GM18520 (cell line): ENCODE measurements around the gene ZNF827.
A peak's percentile ranks its signal among the peaks of the same experiment; 100 is the strongest.
"Not testable (repeated sequence)": the region's sequence is repeated elsewhere in the genome, so short reads cannot be mapped to it uniquely, and the experiment has no call there.

Experiments used
- ATAC-seq: cut with Tn5 transposase; IDR thresholded peaks from one replicate; pipeline ENCODE4 v1.9.1; 2021; ENCODE audit not compliant: unreplicated experiment

The ZNF827 gene

DNA sequence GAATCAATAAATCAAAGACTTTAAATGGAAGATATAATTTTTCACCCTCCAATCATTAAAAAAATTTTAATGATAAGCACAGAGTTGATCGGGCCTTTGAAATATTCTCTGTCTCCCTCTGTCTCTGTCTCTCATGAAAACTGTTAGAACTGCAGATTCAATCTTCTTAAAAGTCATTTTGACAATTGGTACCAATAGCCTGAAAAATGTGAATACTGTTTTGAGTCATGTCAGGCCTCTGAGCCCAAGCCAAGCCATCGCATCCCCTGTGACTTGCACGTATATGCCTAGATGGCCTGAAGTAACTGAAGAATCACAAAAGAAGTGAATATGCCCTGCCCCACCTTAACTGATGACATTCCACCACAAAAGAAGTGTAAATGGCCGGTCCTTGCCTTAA lies 106.2 kb downstream of the ZNF827 start:
- ATAC-seq = not testable (repeated sequence)

DNA sequence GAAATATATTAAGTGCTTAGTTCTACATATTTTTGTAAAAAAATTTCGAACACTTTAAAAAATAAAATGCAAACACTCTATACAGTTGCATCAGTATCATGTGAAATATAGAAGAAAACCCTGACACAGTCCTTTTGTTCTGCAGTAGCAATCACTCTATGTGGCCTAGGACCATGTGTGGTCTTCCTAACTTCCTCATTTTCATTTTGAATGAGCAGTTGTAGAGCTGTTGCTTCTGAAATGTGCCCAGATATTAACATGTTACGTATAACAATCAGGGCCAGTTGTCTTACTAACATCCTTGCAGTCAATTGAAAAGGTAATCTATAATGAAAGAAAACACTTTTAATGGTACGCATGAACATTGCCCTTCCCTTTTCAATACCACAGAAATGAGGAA lies 107.9 kb downstream of the ZNF827 start:
- ATAC-seq = peak; percentile 52

DNA sequence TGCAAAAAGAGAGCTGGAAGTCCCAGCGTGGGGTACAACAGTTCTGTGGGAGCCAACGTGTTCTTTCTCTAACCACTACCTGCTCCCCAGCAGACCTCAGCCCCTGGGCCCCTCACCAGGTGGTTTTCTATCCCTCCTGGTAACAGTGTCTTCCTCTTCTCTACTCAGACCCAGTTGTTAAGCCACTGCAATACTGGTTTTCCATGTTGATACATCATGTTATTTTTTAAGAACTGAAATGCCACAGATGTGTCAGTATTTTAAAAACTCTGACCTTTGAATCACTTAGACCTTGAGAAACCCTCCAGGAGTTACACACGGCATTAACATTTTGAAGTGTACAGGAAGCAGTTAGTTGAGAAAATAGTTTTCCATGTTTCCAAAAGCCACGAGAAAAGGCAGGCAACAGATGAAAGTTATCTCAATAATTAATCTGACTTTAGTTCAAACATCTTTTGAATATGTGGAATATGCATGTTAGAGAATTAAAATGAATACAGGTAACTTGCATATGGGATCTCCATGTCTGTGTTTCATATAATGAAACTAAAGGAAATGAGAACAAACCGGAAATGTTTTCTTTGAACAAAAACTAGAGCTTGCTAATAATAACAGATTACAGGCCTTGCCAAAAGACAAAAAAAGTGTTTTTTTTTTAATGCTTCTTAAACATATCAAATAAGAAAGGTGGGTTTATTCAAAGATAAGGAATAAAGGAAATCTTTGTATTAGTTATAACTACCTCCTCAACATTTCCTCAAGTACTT lies 108.8 kb downstream of the ZNF827 start:
- ATAC-seq = peak; percentile 28

DNA sequence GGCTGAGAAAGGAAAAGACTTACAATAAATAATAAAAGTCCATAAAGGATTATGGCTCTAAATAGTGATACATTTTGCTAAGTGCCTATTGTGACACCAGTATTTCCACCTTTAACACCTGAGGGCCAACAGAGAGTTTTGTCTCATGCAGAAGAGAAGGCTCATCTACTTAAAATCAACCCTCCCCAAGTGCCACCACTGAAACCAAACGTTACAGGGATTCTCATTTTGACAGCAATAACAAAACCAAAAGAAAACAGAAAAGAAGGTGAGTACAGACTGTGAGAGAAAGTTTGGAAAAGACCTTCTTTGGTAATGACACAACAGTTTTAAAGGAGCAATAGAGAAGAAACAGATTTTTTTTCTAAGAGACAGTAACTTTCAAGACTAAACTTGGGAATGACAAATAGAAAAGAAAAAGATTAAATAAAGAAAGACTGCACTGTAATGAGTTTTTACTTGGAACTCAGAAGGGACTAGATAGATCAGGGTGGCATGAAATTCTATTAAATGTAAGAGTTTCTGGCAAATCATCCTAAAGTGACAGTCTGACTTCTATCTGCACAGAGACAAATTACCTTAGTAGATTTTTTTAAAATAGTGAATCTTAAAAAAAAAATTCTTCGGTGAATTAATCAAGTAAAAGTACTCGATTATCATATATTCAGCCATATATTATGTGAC lies 109.7 kb downstream of the ZNF827 start:
- peak; percentile 76 for ATAC-seq

DNA sequence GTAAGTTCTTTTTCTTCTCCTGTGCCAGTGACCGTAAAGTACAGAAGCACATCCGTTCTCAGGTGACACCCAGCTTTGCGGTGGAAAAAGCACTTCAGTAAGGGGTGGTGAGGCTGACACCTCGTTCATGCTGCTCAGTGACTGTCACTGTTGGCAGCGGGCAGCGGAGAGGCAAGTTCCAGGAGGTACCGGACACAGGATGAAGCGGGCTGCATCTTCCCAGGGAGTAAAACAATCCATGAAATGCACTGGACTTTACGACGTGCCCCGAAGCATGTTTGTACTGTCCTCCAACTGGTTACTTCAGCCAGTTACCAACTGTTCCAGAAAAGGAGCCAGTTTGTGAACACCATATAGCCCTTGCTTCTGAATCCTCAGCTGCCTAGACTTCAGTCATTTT lies 110.7 kb downstream of the ZNF827 start:
- no peak for ATAC-seq

DNA sequence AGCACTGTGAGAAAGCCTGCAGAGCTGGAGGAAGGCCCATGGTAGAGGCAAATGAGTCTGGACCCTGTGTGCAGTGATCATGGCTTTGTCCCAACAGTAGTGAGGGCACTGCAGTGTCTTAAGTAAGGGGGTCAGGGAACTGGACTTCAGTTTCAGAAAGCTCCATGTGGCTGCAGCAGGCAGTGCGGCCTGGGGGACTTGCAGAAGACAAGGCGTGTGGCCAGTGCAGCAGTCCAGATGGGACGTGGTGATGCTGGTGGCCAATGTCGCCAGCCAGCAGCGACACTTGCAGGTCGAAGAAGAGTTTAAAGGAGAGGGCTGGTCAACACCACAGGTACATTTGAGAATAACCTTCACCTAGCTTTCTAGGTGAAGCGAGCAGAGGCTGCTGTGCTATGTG lies 113.4 kb downstream of the ZNF827 start:
- ATAC-seq = no peak

DNA sequence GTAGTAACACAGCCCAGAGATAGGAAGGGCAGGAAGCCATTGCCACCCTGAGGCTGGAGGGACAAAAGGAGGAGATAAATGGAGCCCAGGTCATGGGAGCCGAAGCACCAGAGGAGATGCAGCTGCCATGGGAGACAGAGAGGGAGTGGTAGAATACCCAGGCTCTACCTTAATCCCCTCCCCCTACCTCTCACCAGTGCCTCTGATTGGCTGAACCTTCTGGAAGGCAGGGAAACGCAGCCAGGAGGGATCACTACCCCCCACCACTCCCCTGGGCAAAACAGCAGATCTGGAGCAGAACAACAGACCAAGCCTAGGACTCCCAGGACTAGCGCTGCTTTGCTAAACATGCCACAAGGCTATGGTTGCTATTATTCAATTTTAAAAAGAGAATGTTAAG lies 114.2 kb downstream of the ZNF827 start:
- ATAC-seq = no peak

DNA sequence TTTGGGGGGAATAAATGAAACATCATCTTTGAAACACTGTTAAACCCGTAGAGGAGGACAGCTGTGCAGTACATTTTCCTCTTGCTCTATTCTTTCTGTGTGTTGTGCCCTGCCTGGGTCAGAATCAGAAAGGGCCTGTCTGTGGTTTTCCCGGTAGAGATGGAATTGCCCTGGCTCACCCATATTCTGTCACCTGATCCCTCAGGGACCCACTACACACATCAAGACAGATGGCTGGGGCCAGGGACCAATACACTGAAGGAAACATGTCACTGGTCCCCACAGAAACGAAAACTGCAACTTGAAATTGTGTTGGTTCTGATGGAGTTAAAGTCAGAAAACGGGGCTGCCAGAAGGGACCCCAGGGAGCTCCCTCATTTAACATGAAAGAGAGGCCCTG lies 114.9 kb downstream of the ZNF827 start:
- ATAC-seq = no peak

DNA sequence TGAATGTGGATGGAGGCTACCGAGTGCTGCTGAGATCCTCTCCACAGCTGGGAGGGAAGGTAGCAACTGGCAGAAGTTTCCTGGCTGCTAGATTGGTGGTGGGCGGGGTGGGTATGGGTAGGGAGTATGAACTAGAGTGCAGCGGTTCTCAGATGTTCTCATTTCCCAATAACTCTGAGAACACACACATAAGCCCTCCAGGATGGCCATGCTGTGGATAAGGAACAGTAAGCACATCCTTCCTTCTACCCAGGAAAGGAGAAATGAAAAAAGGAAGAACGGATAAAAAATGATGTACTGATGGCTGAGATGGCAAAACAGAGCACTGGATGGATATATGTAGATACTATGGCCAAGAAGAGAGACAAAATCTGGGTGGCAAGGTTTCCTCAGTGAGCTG lies 116.0 kb downstream of the ZNF827 start:
- ATAC-seq = no peak

DNA sequence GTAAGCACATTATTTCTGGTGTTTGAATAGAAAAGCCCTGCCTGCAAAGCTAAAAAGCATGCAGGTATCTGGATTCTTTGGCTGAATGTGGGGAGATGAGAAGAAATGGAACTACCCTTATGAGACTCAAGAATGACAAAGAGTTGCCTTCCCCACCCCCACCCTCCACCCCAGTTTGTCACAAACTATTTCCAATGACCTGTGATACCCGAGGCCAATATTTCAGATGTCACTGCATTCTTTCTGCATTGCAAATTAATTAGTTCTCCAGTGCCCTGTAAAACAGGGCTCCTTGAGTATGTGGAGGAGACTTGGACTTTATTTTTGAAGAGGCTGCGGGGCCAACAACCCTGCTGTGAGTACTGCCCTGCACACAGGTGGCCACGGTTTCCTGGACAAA lies 116.4 kb downstream of the ZNF827 start:
- no peak for ATAC-seq

DNA sequence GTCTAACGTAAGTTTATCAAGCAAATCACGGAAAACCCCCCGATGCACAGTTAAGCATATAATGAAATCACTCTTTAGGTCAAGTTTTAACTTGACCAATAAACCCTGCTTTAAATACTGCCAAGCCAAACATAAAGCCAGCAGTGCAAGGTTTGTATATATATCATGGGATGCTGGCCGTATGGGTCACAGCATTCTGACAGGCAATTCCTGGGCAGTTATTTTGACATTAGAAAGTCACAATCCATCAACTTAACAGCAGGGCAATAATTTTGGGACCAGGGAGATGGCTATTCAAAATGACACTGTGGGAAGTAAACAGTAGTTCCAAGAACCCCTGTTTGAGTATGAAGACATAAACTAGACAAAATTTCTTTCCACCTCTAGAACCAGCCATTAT lies 116.9 kb downstream of the ZNF827 start:
- ATAC-seq = no peak

DNA sequence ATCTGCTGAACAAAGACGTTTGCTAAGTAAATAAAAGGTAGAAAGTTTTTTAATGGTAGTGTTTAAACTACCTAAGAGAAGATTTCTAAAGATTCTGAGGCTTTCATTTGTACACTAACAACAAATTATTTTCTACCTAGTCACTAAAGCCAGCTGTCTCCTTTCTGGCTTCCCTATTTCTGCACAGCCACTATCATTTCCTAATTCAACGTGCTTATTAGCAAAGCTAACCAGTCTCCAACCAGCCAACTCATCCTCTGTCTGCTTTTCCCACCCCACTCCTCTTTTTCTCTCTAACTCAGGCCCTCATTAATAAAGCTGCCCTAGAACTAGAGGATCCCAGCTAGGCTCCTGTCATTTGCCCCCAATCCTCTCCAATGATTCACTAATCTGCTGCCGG lies 118.2 kb downstream of the ZNF827 start:
- no peak for ATAC-seq

DNA sequence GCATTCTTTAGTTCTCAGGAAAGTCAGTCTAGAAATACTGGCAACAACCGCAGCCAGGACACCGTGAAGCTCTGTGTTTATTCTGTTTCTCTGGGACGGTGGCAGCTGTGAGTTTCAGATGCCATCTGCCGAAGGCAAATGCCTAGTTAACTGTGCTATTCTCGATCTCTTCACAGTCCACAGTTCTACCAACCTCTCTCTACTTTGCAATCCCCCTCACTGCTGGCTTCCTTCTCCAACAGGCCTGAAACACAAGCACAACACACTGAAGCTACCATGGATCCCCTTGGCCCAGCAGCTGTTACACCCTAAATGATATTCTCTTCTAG lies 118.8 kb downstream of the ZNF827 start:
- ATAC-seq = no peak

DNA sequence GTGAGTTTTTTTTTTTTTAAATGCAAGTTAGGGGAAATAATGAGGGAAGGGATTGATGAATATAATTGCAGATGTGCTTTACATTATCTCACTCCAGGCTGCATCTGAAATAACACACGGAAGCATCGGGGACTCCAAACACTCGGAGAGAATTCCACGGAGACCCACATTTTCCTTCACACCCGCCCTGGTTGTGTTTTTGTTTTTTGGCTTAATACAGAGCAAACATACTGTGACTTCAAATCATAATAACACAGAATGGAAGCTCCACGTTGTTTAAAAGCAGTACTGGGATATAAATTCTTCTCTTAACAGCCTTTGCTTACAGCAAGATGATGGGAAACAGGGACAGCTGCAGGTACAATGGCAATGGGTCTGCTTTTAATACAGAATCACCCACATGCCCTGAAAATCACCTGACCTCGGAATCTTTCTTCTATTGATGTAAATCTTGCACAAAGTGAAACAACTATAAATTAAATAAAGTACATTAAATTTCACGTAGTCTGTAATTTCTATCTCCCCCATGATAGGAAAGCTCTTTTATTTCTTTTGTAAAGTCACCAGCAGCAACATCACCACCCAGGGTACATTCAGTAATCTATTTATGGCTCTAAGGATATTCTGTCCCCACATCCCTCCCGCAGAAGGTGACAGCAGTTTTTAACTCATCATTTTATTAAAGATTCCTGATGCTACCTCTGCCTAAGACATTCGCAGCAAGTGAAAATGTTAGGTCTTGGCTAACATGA lies 119.3 kb downstream of the ZNF827 start:
- ATAC-seq = no peak

DNA sequence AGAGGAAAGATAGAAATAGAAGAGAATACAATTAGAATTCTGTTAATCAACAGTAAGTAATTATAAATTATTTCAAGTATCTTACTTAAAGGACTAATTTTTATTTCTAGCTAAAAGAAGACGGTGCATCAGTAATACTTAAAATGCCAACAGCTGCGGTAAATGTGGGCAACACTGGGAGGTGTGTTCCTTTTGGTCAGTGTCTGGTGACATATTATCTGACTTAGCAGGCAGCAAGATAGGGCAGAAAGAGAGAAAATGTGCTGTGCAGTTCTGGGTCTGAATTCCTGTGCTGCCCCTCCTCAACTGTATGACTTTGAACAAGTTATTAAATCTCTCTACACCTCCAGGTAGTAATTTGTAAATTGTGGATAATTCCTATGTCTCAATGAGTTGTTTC lies 120.6 kb downstream of the ZNF827 start:
- no peak for ATAC-seq

DNA sequence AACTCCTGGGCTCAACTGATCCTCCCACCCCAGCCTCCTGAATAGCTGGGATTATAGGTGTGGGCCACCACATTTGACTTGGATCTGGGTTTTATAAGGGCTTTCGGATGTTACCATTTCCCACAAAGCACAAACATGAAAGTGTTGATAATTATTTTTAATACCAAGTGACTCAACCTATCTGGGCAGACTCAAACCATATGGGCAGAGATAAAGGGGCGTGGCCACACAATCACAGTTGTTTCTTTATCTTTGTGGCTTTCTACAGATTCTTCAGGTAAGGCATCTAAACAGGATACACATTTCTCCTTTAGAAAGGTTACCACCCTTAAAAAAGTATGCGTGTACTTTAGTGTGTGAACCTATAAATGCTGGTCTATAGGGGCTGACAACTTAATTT lies 122.5 kb downstream of the ZNF827 start:
- ATAC-seq = no peak

DNA sequence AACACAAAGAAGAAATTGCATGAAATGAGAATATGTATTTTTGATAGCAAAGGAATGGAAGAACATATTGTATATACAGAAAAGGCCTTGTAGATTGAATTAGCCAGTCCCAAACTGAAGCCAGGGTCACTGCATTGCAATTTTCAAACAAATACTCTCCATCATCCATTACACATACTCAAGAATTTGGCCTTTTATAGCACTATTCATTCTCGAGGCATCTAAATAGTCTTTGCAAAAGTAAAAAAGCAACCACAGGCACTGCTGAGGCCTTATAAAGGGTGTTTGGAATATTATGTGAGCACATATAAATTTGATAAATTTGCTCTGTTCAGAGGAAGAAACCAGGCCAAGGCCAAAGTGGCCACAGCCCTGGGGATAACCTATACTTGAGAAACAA lies 123.0 kb downstream of the ZNF827 start:
- ATAC-seq = no peak

DNA sequence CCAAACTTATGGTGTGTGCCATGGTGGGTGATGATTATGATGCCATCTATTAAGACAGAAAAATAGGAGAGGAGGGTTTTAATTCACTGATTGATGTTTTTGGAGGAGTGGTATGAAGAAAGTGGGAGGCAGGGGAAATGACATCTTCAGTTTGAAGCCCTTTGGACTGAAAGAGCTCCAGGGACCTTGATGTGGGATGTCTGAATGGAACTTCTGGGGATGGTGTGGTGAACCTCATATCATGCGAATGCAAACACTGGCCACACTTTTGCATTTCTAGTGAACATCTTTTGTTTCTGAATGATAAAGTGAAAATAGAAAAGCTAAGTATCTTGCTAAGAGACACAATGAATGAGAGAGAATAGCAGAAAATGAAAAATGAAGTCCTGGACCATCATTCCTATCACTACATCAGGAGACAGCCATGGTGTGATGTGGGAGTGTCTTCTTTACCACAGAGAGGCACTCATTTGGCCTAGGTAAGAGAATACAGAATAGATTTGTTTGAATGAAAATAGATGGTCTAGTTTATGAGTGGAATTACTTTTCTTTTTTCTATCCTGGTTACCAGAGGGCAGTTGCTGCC lies 123.5 kb downstream of the ZNF827 start:
- no peak for ATAC-seq

DNA sequence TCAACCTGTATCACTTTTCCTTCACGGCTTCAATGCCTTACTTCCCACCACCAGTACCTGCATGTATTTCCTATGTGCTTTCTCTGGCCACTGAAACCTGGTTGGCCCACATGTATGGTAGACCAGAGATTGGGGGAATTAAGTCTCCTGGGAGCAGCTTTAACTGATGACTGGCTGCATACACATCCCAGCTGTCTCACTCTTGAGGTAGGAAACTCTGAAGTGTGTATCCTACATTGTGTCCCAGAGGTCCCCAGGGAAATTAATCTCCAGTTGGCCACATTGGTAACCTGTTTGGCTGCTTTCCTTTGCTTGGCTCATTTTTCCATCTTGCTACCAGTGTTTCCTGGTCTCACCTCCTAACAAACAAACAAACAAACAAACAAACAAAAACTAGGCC lies 124.4 kb downstream of the ZNF827 start:
- no peak for ATAC-seq

DNA sequence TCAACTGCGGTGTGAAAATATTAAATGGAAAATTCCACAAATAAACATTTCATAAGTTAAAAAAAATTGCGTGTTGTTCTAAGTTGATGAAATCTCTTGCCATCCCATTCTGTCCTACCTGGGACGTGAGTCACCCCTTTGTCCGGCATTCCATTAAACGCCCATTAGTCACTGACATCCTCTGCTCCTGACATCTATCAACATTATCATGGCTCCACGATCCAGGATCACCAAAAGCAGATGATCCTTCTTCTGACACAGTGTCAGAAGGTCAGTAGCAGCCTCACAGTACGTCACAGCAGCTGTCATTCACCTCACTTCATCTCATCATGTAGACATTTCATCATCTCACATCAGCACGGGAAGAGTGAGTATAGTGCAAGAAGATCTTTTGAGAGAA lies 125.7 kb downstream of the ZNF827 start:
- ATAC-seq = no peak

DNA sequence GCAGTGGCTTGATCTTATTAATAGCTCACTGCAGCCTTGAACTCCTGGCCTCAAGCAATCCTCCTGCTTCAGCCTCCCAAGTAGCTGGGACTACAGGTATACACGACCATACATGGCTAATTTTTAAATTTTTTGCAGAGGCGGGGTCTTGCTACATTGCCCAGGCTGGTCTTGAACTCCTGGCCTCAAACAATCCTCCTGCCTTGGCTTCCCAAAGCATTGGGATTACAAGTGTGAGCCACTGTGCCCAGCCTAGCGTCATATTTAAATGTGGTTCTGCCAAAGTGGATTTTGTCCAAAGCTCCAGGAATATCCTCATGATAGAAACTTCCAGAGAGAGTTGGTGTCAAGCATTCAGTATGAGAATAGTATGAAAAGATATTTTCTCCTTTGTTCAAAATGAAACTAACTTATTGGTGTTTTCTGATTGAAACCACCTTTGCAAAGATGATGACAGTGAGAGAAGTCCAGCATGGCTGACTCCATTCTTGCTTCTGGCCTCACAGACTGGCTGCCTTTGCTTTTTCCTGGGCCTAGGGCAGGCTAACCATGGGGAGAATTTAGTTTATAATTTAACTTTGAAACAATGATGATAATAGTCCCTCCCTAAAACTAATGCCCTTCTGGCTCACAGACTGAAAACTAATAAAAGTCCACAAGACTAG lies 129.6 kb downstream of the ZNF827 start:
- no peak for ATAC-seq
